ENCODE data around the gene ZNF365. TPM values are rescaled to one million over a fixed set of nuclear protein-coding genes. Genes with fewer than 3 reads are reported as not detected.
A peak's percentile ranks its signal among the peaks of the same experiment; 100 is the strongest.

The ZNF365 gene
- total RNA-seq, 1 donor from 2014 or later, result 5.2 TPM

GRCh38 chr10:62422068-62422590, 48.0 kb downstream of the ZNF365 start:
- no peak for ATAC-seq

- no peak for ATAC-seq
Observed at GRCh38 chr10:62424026-62424425, 49.9 kb downstream of the ZNF365 start.

GRCh38 chr10:62426086-62426485, 51.9 kb downstream of the ZNF365 start:
- ATAC-seq, result peak; percentile 79

GRCh38 chr10:62426600-62426999, 52.4 kb downstream of the ZNF365 start:
- ATAC-seq, result no peak

- ATAC-seq, result no peak
Observed at GRCh38 chr10:62430881-62431280, 56.7 kb downstream of the ZNF365 start.

GRCh38 chr10:62433181-62433692, 59.1 kb downstream of the ZNF365 start:
- peak; percentile 70 for ATAC-seq

GRCh38 chr10:62433901-62434300, 59.7 kb downstream of the ZNF365 start:
- peak; percentile 37 for ATAC-seq

- peak; percentile 65 for ATAC-seq
Observed at GRCh38 chr10:62437696-62438095, 63.5 kb downstream of the ZNF365 start.

- no peak for ATAC-seq
Observed at GRCh38 chr10:62442006-62442405, 67.8 kb downstream of the ZNF365 start.

GRCh38 chr10:62442894-62443669, 68.9 kb downstream of the ZNF365 start:
- ATAC-seq, result no peak

- ATAC-seq, result no peak
Observed at GRCh38 chr10:62443866-62444265, 69.7 kb downstream of the ZNF365 start.

GRCh38 chr10:62446627-62447026, 72.5 kb downstream of the ZNF365 start:
- ATAC-seq, result no peak

- ATAC-seq, result no peak
Observed at GRCh38 chr10:62450912-62451610, 76.9 kb downstream of the ZNF365 start.

GRCh38 chr10:62451611-62451975, 77.4 kb downstream of the ZNF365 start:
- no peak for ATAC-seq

Other genes starting within 250 kb of the ZNF365 start
- 8.9 TPM for gene RTKN2, start 105.5 kb upstream of the ZNF365 start, total RNA-seq